SIG-M5 (cell line): ENCODE measurements around the gene PALLD.

ENCODE experiments used
- DNase-seq: peaks from one replicate; lab custom pipeline; 2025; lab: John Stamatoyannopoulos, UW

PALLD gene

DNA sequence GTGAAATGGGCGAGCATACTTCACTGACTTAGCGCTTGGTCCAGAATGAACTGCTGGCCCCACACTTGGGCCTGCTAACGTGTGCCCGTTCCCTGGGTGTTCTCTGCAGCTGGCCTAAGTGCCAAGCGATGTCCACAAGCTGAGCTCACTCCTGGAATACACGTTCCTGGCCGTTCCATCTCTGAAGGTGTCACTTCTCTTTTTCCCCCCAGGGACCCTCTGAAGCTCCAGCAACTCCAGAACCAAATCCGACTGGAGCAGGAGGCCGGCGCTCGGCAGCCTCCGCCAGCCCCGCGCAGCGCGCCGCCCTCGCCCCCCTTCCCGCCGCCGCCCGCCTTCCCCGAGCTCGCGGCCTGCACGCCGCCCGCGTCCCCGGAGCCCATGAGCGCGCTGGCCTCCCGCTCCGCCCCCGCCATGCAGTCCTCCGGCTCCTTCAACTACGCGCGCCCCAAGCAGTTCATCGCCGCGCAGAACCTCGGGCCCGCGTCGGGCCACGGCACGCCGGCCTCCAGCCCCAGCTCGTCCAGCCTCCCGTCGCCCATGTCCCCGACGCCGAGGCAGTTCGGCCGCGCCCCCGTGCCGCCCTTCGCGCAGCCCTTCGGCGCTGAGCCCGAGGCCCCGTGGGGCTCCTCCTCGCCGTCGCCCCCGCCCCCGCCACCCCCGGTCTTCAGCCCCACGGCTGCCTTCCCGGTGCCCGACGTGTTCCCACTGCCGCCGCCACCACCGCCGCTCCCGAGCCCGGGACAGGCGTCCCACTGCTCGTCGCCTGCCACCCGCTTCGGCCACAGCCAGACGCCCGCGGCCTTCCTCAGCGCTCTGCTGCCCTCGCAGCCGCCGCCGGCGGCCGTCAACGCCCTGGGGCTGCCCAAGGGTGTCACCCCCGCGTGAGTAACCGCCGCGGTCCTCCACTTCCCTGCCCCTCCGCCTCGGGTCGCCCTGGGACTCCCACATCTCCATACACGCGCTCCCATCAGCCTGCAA is 380.9 kb downstream of the PALLD start:
- no peak for DNase-seq

- no peak for DNase-seq
These were observed 381.8 kb downstream of the PALLD start for GRCh38 chr4:168878623-168879022.

GRCh38 chr4:168879188-168879587 is 382.3 kb downstream of the PALLD start:
- no peak for DNase-seq

- DNase-seq = no peak
These were observed 383.3 kb downstream of the PALLD start for GRCh38 chr4:168880072-168880675.

DNA sequence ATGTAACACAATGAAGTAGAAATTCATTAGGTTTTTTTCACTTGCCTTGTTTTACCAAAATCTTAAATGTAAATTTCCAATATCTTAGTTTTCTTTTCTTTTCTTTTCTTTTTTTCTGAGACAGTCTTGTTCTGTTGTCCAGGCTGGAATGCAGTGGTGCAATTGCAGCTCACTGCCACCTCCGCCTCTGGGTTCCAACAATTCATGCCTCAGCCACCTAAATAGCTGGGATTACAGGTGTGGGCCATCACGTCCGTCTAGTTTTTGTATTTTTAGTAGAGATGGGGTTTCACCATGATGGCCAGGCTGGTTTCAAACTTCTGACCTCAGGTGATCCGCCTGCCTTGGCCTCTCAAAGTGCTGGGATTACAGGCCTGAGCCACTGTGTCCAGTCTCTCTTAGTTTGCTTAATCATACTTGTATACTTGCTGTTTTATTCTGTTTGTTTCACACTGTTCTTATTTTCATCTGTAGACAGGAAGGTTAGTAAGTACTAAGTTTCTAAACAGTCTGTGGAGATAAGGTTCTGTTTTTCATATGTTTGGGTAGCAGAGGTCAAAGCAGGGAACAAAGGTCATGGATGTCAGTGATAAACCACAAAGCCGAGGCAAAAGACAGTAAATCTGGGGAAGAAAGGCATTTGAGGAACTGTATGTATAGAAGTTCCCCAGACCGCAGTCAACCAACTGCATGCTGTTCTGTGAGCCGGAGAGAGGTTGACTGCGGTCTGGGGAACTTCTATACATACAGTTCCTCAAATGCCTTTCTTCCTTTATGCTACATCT is 384.2 kb downstream of the PALLD start:
- DNase-seq = peak; percentile 79

- no peak for DNase-seq
These were observed 385.0 kb downstream of the PALLD start for GRCh38 chr4:168881781-168882420.

DNA sequence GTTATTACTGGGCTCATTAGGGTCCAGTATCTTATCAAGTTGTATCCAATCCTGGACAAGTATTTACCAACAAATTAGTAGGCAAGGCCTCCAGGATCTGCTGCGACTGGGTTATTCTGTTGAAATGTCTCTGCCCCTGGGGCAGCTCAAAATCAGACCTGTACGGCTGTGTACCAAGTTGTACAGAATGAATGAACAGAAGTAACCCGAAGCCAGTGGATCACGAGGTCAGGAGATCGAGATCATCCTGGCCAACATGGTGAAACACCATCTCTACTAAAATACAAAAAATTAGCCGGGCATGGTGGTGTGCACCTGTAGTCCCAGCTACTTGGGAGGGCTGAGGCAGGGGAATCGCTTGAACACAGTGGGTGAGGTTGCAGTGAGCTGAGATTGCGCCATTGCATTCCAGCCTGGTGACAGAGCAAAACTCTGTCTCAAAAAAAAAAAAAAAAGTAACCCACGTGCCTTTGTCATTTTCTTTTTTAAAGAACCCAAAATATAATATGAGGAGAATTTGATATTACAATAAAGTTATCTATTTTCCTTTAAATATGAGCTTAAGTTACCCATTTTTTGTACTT is 385.9 kb downstream of the PALLD start:
- DNase-seq = no peak

- no peak for DNase-seq
These were observed 386.7 kb downstream of the PALLD start for GRCh38 chr4:168883513-168883912.

DNA sequence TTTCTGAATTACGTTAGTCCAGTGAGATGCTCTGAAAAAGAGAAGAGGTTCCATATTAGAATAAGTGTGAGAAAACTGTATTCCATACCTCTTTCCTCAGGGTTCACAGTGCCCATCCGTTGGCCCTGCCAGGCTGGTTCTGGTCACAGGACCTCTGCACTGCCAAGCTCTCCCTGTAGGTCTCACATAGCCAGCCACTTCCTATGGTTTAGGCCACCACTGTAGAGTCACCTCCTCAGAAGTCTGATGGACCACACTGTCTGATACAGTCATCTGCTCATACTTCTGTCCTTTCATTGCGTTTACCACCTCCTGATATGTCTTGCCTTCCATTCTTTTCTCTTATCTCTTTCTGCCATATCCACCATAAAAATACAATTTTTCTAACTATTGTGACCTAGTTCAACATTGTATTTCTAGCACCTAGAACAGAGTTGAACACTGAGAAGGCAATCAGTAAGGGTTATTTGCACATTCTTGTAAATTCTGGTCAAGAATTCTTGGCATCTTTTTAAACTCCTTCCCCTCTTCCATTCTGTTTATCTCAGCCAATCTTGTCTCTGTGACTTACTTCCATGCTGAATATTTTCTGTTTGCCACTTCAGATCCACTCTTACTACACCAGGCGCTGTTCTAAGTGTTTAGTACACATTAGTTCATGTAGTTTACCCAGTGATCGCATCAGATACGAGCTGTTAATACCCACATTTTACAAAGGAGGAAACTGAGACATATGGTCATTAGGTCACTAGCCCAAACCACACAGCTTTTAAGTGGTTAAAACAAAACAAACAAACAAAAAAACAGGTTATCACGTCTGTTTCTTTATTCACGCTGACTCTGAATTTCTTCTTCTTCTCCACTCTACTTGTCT is 387.6 kb downstream of the PALLD start:
- DNase-seq = no peak

DNA sequence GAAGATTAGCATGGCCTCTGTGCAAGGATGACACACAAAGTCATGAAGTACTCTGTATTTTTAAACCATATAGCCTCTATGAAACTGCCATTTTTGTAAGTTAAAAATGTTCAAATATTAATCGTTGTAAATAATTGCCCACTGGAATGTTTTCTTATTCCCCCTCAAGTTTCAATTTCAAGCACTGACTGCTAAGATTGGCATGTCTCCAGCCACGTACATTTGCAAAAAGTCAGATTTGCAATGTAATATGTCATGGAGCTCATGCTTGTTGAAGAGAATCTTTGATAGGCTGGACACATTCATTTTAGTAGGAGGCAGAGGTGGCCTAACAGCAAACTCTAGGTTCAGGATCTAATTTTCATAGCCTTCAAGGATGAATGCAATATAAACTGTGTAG is 388.5 kb downstream of the PALLD start:
- no peak for DNase-seq

- no peak for DNase-seq
These were observed 389.5 kb downstream of the PALLD start for GRCh38 chr4:168886351-168886750.

DNA sequence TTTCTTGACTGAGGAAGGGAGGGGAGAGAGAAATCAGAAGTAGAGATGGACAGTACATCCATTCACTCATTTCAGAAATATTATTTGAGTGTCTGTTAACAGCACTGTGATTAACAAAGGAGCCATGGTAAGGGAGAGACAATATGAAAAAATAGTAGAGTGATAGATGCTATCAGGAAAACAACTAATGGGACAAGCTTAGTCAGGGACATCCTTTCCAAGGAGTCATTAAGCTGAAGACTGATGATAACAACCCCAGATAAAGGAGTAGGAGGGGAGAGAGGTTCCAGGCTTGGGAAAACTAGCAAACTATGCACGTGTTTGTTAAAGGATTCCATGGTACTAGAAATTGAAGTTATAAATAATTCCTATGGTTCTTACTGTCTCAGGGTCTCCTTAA is 391.0 kb downstream of the PALLD start:
- no peak for DNase-seq

DNA sequence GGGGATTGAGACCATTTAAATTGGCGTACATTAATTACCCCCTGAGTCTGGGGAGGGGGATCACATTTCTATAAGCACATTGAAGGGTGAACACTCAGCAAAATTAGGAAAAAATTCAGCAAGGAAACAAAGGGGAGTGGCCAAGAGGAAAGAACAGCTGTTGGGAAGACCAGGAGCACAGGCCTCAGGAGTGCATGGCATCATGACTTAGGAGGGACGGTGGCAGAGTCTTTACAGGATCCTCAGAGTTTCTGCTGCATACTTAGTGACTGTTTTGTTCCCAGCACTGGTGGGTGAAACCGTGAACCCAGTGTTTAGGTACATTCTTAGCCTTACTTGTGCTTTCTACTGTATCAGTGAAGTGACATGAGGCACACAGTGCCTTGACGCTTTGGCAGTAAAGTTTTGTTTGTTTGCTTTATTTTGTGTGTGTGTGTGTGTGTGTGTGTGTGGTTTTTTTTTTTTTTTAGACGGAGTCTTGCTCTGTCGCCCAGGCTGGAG is 391.9 kb downstream of the PALLD start:
- DNase-seq = no peak

GRCh38 chr4:168891086-168891485 is 394.2 kb downstream of the PALLD start:
- no peak for DNase-seq

DNA sequence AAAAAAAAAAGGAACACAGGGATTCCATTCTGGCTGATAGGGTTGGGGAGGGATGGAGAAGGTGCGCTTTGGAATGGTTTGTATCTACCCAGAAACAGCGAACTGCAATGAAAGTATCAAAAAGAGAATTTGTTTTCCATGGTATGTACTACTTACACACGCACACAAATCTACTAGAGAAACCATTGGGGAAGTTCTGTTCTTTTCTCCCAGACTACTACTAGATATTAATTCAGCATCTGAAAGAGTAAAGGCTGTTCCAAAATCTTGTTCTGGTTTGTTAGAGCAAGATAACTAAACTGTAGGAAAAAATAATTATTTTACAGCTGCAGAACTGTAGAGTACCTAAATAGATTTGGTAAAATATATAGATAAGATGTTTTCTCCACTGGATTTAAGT is 394.8 kb downstream of the PALLD start:
- DNase-seq = no peak

- DNase-seq = no peak
These were observed 395.6 kb downstream of the PALLD start for GRCh38 chr4:168892475-168892874.

DNA sequence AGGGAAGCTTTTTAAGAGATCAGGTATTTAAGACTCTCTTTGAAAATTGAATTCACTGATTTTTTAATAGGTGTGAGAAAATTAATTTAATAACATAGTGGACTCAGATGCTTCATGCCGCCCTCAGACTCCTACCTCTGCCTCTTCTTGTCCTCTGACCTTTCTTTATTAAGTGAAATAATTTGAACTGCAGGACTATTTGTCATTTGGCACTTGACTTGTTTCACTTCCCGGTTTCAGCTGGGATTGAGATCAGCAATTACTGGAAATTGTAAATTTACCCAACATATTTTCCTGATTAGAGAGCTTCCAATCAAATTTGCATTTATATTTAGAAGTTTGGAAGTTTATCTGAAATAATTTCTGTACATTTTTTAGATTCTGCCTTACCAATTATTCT is 396.4 kb downstream of the PALLD start:
- DNase-seq = no peak

DNA sequence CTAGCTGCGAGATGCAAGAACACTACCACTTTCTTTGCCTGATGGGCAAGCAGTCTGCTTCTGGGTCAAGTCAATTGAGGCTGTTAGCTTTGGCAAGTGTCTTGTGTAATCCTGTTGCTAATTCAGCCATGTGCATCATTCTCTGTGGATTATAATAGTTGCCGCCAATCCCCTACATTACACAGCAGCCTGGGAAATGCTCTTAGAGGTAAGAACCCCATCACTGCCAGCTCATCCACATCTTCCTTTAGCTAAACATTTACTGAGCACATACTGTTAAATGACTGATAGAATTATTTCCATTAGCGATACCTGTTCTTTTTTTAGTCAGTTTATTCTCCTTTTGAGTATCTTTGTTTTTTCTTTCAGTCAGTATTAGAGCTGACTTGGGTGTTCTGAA is 397.0 kb downstream of the PALLD start:
- DNase-seq = no peak

DNA sequence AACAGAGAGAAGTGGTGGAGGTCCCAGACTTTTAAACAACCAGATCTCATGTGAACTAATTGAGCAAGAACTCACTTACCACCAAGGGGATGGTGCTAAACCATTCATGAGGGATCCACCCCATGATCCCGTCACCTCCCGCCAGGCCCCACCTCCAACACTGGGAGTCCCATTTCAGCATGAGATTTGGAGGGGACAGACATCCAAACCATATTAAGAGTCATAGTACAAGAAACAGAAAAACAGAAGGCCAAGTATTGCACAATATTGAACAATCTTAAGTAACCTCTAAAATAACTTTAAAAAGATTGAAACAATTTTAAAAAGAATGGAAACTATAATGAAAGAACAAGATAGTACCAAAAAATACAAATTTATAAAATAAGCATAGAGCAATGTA is 403.2 kb downstream of the PALLD start:
- no peak for DNase-seq

GRCh38 chr4:168907119-168907698 is 410.4 kb downstream of the PALLD start:
- no peak for DNase-seq
